AG04450 (cell line): ENCODE data around the gene COBL. TPM values are rescaled to one million over a fixed set of nuclear protein-coding genes. Genes with fewer than 3 reads are reported as not detected.

ENCODE experiments used
- CTCF ChIA-PET: fragments of 300-600, 350-600 bp; formaldehyde crosslinking; extraction: SDS; loops from one replicate; lab custom pipeline; 2022; ENCODE audit warnings: antibody characterized with exemption, inconsistent platforms; lab: Charles Lee
- POLR2A ChIA-PET: fragments of 350-600 bp; formaldehyde crosslinking; extraction: SDS; loops from one replicate; lab custom pipeline; 2021; ENCODE audit warnings: antibody characterized with exemption, inconsistent platforms; lab: Yijun Ruan, JAX
- DNase-seq: peaks from one replicate; pipeline ENCODE4 v3.0.0-alpha.2; 2011; ENCODE audit warnings: low read depth, low spot score
- H3K27ac ChIP-seq: one replicate; pipeline ENCODE4 v1.5.1; 2012; ENCODE audit warnings: low read depth, low read length, control low read depth
- H3K27me3 ChIP-seq: one replicate; pipeline ENCODE4 v1.6.0; 2012; ENCODE audit warnings: low read length; ENCODE audit not compliant: control insufficient read depth, insufficient read depth
- H3K4me3 ChIP-seq: 2 replicates; pipeline ENCODE4 v1.5.1; 2011; ENCODE audit warnings: mild to moderate bottlenecking, low read depth, low read length, control low read depth
- H3K9me3 ChIP-seq: 2 replicates; pipeline ENCODE4 v1.5.1; 2012; ENCODE audit warnings: low read length; ENCODE audit not compliant: control insufficient read depth, insufficient read depth
- polyA plus RNA-seq: library from polyadenylated mRNA; depleted of rRNA; stranded (reverse); fragments of >200 nt; gene quantifications from 2 replicates; pipeline ENCODE4 v1.2.3, GENCODE V29; 2011
- TF ChIP-seq, protein P1 (sequence below): IDR thresholded peaks from 2 replicates; pipeline ENCODE4 v1.5.1; 2011; ENCODE audit warnings: low read depth, low read length, control low read depth, inconsistent platforms

Gene COBL
- polyA plus RNA-seq, 1 experiment: 0.06 TPM

DNA sequence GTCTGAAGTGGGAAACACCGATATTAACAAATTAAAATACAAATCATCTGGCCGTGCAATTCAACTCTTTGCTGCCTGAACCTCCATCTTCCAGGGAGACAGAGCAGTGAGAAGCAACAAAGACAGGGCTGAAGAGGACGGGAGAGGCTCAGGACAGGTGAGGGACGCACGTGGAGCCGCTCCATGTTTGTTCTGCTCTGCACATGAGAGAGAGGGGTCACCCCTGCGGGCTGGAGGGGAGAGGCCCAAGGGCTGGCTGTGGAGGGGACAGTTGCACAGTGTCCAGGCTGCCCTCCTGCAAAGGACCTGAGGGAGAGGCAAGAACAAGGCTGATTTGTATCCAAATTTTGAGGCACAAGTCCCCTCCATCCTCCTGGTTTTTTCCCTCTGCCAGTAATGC lies 41.7 kb downstream of the COBL start:
- Histone ChIP-seq H3K27ac (no peak overlapping the region), H3K4me3 (no peak overlapping the region), H3K27me3 (no peaks in the 10 kb centered on the region), H3K9me3 (no peaks in the 10 kb centered on the region)
- TF ChIP-seq, protein P1, sequence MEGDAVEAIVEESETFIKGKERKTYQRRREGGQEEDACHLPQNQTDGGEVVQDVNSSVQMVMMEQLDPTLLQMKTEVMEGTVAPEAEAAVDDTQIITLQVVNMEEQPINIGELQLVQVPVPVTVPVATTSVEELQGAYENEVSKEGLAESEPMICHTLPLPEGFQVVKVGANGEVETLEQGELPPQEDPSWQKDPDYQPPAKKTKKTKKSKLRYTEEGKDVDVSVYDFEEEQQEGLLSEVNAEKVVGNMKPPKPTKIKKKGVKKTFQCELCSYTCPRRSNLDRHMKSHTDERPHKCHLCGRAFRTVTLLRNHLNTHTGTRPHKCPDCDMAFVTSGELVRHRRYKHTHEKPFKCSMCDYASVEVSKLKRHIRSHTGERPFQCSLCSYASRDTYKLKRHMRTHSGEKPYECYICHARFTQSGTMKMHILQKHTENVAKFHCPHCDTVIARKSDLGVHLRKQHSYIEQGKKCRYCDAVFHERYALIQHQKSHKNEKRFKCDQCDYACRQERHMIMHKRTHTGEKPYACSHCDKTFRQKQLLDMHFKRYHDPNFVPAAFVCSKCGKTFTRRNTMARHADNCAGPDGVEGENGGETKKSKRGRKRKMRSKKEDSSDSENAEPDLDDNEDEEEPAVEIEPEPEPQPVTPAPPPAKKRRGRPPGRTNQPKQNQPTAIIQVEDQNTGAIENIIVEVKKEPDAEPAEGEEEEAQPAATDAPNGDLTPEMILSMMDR: no peak
- ChIA-PET POLR2A (no interaction called here), CTCF (no interaction called here)
- DNase-seq: no peak

DNA sequence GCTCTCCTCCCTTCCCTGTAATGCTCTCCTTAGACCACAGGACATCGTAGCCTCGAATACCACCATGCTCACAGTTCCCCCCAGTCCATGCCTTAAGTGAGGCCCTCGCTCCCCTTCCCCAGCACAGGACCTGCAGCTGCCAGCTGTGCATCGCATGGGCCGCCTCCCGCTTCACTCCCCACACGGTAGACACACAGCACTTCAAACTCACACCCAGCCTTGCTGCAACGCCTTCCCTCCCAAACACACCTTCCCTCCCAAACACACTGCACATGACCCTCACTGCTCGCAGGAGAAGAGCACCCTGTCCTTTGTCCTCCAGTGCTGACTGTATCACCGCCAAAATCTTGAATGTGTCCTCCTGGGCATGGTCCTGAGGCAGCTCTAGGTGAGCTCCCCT lies 42.6 kb downstream of the COBL start:
- TF ChIP-seq, protein P1: no peak
- Histone ChIP-seq H3K4me3 (no peak overlapping the region), H3K27ac (no peak overlapping the region), H3K27me3 (no peaks in the 10 kb centered on the region), H3K9me3 (no peaks in the 10 kb centered on the region)
- ChIA-PET POLR2A (no interaction called here), CTCF (no interaction called here)
- DNase-seq: no peak

DNA sequence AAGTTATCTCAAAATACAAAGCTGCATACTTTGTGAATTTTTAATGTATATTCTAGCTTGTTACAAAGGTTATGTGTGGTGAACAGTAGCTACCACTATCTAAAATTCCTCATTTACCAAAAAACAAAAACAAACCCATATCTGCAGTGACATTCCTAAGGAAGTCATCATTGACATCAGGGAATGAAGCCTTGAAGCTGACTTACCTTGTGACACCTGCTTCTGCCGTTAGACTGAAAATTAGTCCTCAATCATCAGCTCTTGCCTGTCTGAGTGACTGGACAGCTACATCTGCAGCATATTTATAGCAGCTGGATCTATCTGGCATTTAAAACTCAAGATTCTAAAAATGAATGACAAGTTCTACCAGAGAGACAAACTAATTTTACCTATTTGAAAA lies 43.2 kb downstream of the COBL start:
- TF ChIP-seq, protein P1: no peak
- POLR2A ChIA-PET: no interaction called here
- H3K27me3 ChIP-seq: no peaks in the 10 kb centered on the region
- H3K4me3 ChIP-seq: no peak overlapping the region
- no peak overlapping the region for H3K27ac ChIP-seq
- no peaks in the 10 kb centered on the region for H3K9me3 ChIP-seq
- no peak for DNase-seq
- CTCF ChIA-PET: no interaction called here

DNA sequence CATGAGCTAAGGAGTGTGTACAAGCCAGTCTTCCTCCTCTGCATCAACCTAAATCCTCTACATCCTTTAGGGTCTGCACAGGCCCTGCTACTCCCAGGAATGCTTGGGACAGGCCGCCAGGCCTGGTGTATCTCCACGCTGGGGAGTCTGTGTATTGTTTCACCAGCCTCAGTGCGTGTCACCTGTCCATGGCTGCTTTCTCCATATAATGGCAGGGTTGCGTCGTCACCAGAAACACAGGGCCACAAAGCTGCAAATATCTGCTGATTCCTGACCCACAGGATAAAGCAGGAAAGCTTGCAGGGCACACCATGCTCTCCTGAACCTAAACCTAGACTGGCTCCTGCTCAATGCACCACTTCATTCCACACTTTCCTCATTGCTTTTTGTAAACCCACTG lies 45.6 kb downstream of the COBL start:
- CTCF ChIA-PET: no interaction called here
- POLR2A ChIA-PET: no interaction called here
- Histone ChIP-seq H3K27ac (no peak overlapping the region), H3K9me3 (no peaks in the 10 kb centered on the region), H3K27me3 (no peaks in the 10 kb centered on the region), H3K4me3 (no peak overlapping the region)
- TF ChIP-seq, protein P1: no peak
- no peak for DNase-seq

DNA sequence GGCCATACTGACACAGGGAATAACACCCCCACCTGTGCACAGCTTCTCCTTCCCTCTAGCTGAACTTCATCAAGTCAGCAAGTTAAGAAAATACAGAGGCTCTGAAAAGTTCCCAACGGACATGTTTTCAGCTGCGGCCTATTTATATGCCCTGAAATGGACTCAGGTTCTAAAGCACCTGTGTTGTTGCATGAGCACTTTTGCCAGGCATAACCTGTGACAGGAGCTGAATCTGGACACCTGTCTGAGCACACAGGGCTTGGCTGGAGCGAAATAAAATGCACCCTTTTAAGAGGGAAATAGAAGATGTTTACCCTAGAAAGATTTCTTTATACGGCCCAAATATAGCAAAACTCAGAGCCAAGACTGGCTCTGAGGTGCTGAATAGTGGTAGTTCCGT lies 46.7 kb downstream of the COBL start:
- H3K27me3 ChIP-seq: no peaks in the 10 kb centered on the region
- POLR2A ChIA-PET: no interaction called here

More for the DNA sequence above, 46.7 kb downstream of the COBL start:
- TF ChIP-seq, protein P1: no peak
- Histone ChIP-seq H3K9me3 (no peaks in the 10 kb centered on the region; the same call in 1 of the 2 replicates), H3K4me3 (no peak overlapping the region), H3K27ac (no peak overlapping the region)
- DNase-seq: no peak
- CTCF ChIA-PET: no interaction called here
